GM19397 (cell line): ENCODE measurements around the gene LYPD1.

Experiments
- ATAC-seq: cut with Tn5 transposase; IDR thresholded peaks from one replicate; pipeline ENCODE4 v1.9.1; 2021; ENCODE audit warnings: mild to moderate bottlenecking, moderate library complexity; ENCODE audit not compliant: unreplicated experiment

The LYPD1 gene

GRCh38 chr2:132638313-132639040 lies 31.5 kb downstream of the LYPD1 start:
- no peak for ATAC-seq

- no peak for ATAC-seq
Observed at GRCh38 chr2:132636346-132636745, 33.7 kb downstream of the LYPD1 start.

- ATAC-seq, result no peak
Observed at GRCh38 chr2:132633635-132634034, 36.4 kb downstream of the LYPD1 start.

- ATAC-seq, result no peak
Observed at GRCh38 chr2:132632000-132632649, 37.9 kb downstream of the LYPD1 start.

- no peak for ATAC-seq
Observed at GRCh38 chr2:132627536-132627935, 42.5 kb downstream of the LYPD1 start.

- ATAC-seq, result no peak
Observed at GRCh38 chr2:132623096-132623839, 46.7 kb downstream of the LYPD1 start.

GRCh38 chr2:132621131-132621875 lies 48.7 kb downstream of the LYPD1 start:
- no peak for ATAC-seq

GRCh38 chr2:132620115-132620514 lies 49.9 kb downstream of the LYPD1 start:
- ATAC-seq, result no peak

GRCh38 chr2:132618734-132619133 lies 51.3 kb downstream of the LYPD1 start:
- no peak for ATAC-seq

GRCh38 chr2:132617989-132618388 lies 52.0 kb downstream of the LYPD1 start:
- no peak for ATAC-seq

- no peak for ATAC-seq
Observed at GRCh38 chr2:132615329-132616085, 54.5 kb downstream of the LYPD1 start.

GRCh38 chr2:132611719-132612118 lies 58.3 kb downstream of the LYPD1 start:
- ATAC-seq, result no peak

GRCh38 chr2:132609101-132609890 lies 60.7 kb downstream of the LYPD1 start:
- no peak for ATAC-seq

GRCh38 chr2:132608311-132608710 lies 61.7 kb downstream of the LYPD1 start:
- no peak for ATAC-seq

- no peak for ATAC-seq
Observed at GRCh38 chr2:132607426-132608090, 62.4 kb downstream of the LYPD1 start.

- no peak for ATAC-seq
Observed at GRCh38 chr2:132606649-132607048, 63.4 kb downstream of the LYPD1 start.

GRCh38 chr2:132605236-132606180 lies 64.5 kb downstream of the LYPD1 start:
- ATAC-seq, result no peak

- ATAC-seq, result no peak
Observed at GRCh38 chr2:132604561-132604960, 65.4 kb downstream of the LYPD1 start.
